CD4-positive, alpha-beta T cell treated with Interleukin-10 for 1 hour (primary cell): ENCODE data around the gene ZNF598.

ENCODE experiments used
- DNase-seq: peaks from one replicate; pipeline ENCODE4 v3.0.0-alpha.2; 2020

Gene ZNF598

DNA sequence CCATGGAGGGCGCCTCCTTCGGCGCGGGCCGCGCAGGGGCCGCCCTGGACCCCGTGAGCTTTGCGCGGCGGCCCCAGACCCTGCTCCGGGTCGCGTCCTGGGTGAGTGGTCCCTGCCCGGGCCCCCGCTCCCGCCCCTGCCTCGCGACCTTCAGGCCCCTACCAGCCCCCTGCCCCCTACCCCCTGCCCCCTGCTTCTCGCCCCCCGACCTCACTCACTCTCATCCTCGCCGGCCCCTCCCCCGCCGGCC lies 19.6 kb downstream of the ZNF598 start:
- no peak for DNase-seq

DNA sequence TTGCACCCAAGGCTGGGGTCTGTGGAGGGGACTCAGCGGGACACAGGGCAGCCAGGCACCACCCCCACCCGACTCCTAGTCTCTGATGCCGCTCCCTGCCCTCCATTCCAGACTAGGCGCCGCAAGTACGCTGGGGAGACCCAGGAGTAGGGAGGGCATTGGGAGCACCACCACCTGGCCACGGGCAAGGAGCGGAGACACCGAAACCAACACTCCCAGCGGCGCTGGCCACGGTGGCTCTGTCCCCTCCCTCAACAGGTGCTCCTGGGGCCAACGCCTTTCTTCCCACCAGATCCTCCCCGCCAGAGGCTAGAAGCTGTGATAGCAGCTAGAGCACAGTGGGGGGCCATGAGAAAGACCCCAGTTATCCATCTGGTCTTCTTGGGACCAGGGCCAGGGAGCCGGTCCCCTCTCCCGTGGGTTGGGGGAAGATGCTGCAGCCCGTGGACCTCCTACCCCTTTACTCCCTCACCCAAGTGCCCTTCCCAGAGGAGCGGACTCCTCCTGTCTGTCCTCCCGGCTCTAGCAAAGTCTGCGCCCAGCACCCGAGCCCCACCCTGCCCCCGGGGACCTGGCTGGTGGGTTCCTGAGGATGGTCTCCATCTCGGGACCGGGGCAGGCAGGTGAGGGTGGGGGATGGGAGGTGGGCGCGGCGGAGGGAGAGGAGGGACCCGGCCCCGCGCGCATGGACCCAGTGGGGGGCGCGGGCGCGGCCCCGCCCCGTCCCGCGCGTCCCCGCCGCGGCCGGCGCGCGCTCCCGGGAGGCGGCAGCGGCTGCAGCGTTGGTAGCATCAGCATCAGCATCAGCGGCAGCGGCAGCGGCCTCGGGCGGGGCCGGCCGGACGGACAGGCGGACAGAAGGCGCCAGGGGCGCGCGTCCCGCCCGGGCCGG lies 20.2 kb downstream of the ZNF598 start, which contains the start of gene SYNGR3:
SYNGR3 (plus strand) TSS at position 762 of the 892 bp plus-strand sequence. CDS start 133 bp downstream, outside the sequence.
- peak; percentile 28 for DNase-seq

DNA sequence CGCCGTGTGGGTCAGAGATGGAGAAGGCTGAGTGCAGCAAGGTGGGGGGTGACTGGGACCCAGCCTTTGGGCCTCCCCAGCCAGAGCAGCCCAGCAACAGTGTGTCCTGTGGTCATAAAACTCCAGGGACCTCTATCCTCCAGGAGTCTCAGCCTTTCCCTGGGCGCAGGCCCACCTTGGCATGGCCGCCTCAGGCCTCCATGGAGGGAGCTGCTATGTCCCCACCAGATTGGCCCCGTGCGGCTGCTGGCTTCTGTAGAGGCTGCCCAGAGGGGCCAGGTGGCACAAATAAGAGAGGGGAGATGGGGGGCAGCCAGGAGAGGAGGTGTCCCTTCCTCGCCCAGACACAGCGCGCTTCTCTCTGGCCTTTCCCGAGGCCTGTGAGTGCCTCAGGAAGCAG lies 22.4 kb downstream of the ZNF598 start:
- no peak for DNase-seq

DNA sequence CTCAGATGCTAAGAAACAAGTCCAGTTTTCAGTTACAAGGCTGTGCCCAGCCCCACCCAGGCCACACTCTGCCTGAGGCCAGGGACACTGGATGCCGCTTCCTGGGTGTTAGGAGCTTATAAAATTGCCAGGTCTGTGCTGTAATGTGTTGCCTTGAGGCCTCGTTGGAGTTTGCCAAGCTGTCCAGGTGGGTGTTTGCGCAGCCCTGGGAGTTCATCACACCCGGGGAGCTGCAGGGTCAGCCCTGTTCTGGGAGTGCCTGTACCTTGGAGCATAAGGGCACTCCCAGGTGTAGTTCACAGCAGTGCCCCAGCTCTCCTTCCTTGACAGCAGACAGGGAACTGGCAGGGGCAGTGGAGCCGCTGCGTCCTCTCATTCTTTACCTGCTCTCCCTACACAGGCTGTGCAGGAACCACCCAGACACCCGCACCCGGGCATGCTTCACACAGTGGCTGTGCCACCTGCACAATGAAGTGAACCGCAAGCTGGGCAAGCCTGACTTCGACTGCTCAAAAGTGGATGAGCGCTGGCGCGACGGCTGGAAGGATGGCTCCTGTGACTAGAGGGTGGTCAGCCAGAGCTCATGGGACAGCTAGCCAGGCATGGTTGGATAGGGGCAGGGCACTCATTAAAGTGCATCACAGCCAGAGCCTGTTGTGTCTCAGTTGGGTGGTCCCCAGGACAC lies 24.0 kb downstream of the ZNF598 start:
- no peak for DNase-seq

DNA sequence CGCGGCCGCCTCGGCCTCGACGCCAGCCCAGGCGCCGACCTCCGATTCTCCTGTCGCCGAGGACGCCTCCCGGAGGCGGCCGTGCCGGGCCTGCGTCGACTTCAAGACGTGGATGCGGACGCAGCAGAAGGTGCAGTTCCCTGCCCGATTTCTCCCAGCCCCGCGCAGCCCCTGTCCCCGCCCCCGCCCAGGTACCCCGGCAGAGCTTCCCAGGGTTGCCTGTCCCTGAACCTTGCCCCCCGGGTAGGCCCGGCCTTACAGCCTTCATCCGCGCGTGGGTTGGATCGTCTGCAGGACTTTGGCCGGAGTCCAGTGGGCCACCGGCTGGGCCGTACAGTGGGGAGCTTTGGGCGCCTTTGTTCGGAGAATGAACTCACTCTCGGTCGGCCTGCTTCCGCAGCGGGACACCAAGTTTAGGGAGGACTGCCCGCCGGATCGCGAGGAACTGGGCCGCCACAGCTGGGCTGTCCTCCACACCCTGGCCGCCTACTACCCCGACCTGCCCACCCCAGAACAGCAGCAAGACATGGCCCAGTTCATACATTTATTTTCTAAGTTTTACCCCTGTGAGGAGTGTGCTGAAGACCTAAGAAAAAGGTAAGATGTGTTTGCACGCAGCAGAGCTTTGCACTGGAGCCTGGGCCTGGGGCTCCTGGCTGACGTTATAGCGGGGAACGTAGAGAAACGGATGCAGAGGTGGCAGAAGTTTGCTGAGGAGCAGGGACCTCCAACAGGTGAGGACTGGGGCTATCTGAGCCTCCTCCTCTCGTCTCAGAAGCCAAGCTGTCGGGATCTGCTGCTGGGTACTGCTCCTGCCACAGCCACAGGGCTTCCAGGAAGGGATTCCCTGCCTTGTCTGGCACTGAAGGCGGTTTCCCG lies 25.0 kb downstream of the ZNF598 start:
- no peak for DNase-seq

DNA sequence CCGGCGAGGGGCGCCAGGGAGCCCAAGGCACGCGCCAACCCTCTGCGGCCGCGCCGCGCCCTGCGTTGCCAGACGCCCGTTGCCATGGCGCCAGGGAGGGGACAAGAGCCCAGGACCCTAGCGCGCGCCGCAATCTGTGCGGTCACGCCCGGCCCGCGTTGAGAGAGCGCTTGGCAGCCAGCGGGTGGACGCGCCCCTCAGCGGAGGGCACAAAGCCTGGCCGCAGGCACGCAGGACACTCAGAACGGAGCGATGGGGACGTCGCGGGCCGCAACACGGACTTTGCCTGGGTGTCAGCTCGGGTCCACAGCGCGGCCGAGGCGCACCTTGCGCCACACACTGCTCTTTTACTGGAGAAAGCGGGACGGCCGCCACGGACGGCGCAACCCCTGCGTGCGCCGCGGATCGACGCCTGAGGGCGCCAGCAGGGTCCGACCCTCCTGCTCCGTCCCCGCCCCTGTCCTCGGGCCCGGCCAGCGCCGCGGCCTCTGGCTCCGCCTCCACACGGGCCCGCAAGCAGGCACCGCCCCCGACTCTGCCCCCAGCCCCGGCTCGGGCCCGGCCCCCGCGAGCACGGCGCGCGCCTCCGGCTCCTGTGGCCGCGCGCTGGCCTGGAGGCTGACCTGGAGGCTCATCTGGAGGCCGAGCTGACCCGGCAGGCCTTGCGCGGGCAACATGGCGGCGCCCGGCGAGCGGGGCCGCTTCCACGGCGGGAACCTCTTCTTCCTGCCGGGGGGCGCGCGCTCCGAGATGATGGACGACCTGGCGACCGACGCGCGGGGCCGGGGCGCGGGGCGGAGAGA lies 25.9 kb downstream of the ZNF598 start, which contains the start of gene GFER:
GFER (plus strand) TSS at position 650 of the 803 bp plus-strand sequence; CDS start at position 676, 26 bp downstream.
- peak; percentile 83 for DNase-seq

DNA sequence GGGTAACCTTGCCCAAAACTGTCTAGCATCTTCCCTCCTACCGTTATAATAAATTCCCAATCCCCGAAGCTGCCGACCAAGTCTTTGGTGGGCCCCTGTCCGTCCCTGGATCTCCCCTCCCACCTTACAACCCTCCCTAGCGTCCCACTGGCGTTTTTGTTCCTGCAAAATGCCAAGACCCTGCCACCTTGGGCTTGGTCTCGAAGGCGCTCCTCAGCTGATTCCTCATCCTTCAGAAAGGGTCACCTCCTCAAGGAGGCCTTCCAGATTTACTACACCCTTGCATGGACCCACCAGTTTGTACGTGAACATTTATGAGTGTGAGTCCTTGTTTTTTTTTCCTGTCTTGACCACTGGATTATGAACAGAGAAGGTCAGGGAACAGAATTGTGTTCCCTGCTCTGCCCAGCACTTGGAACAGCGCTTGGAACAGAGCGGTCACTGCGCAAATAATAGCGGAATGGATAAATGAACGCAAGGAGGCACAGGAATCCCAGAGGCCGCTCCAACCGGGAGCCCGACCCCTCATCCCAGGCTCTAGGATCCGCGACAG lies 26.6 kb downstream of the ZNF598 start:
- no peak for DNase-seq

DNA sequence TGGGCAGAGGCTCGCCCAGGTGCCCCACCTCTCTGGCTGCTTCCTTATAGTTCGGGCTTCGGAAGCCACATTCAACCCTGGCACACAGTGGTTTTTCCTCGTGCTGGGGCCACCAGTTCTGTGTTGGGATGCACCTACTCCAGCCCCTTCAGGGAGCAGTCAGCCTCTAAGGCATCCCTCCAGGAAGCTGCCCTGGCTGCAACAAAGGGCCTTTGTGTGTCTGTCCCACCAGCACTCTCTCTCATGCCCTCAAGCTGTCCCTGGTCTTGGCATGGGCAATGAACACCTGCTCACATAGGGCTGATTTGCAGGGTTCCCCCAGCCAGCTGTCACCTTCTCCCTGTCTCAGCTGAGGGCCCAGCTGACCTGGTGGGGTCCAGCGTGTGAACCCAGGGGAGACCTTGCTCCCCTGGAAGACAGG lies 27.6 kb downstream of the ZNF598 start:
- no peak for DNase-seq

DNA sequence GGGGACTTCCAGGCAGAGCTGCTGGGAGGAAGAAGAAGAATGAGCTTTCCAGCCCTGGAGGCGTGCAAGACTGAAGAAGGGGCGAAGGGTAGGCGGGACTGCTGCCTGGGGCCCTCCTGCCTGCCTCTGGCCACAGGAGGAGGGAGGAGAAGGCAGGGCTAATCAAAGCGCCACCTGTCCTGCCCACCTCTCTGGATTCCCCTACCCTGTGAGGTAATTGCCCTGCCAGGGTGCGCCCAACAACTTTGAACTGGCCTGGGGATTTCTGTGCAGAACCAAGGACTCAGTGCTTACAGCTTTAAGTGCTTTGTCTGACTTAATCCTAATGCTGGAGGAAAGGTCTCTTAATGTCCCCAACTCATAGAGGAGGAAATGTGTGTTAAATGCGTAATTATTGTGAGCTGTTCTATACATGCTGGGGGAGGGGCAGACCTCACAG lies 28.2 kb downstream of the ZNF598 start, which contains the start of gene NOXO1:
NOXO1 (minus strand) TSS at position 72 of the 439 bp plus-strand sequence. CDS start 290 bp downstream, outside the sequence.
- no peak for DNase-seq

DNA sequence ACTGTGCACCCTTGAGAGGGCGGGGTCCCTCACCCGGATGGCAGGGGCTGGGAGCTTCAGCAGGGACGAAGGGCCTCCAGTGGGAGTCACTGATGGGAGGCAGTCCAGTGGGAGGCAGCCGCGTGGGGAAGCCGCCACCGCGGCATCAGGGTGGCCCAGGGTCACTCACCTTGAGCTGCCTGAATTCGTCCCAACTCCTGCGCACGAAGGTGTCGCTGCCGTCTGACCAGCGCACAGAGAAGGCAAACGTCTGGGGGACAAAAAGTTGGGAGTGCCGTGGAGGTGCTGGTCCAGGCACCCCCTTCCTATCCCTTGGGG lies 28.9 kb downstream of the ZNF598 start:
- DNase-seq, result no peak

DNA sequence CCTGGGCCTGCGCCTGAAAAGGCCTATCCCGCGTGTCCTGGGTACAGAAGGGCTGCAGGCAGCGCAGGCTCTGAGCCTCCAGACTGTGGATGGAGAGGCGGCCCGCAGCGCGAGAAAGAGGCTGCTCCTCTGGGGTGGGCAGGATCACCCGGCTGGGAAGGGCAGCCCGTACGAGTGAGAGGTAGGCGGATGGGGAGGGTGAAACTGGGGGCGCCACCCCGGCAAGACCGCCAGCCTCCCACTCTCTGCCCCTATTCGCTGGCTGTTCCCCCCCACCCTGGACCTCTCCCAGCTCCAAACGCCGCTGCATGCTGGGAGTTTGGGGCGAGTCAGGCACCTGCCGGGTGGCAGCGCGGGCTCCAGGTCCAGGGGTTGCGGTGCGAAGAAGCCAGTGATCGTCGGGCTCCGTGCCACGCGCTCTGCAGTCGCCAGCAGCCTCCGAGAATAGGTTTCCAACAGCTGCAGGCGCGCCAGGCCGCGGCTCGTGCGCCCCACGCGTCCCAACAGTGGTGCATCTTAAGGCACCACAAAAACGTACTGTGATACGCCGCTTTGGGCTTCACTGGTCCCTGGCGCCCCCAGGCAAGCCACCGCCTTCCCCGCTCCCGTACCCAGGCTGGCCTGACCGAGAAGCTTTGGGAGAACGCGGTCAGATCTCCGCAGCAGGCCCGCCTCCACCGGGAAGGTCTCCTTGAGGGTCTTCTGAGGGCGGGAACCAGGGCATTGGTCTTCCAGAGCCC lies 29.4 kb downstream of the ZNF598 start:
- no peak for DNase-seq

DNA sequence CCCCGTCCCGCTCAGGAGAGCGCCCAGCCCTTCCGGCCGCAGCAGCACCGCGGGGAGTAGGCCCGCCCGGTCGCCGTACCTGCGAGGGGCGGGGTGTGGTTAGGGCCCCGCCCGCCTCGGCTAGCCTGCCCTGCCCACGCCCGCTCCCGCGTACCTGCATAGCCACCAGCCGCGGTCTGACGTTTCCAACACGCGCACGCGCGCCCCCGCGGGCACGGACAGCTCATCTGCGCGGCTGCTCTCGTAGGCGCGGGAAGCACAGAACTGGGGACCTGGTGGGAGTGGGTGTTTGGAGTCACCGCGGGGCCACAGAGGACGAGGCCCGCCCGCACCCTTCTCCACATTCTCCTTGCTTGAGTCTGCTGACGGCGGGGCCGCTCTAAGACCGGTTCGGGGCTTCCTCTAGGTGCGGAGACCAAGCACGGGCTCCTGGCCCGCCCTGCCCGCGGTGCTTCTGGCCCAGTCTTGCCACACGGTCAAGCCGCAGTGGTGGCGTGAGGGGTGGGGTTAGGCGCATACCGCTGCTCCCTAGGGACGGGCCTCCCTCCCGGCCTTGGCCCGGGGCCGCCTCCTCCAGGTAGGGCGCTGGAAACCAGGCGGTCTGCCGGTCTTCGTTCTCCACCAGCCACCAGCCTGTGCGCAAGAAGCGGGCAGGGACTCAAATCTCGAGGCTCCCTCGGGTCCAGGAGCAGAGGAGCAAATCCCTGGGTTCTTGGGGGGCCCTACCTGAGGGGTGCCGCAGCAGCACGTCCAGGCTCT lies 30.2 kb downstream of the ZNF598 start:
- peak; percentile 54 for DNase-seq

DNA sequence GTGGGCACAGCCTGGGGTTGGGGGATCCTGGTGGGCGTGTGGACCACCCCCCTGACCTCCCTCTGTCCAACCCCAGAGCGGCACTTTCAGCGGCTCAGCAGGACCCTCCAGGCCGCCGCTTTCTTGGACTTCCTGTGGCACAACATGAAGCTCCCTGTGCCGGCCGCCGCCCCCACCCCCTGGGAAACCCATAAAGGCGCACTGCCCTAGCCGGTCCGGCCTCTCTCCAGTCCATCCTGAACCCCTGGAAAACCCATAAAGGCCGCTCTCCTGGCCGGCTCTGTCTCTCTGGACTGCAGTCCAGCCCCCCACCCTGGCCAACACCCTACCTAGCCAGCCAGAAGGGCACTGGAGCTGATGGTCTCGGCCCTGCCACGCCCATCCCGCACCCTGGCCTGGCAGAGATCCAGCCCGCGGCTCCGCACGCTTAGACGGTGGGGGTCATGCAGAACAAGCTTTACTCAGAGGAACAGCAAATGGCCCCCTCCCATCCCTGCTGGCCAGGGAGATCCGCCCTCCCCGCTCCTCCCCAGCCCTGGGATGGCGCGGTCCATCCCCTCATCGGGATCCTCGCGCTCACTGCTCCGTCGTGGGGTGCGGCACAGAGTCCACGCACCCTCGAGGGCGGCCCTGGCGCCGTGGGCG lies 31.0 kb downstream of the ZNF598 start:
- no peak for DNase-seq

DNA sequence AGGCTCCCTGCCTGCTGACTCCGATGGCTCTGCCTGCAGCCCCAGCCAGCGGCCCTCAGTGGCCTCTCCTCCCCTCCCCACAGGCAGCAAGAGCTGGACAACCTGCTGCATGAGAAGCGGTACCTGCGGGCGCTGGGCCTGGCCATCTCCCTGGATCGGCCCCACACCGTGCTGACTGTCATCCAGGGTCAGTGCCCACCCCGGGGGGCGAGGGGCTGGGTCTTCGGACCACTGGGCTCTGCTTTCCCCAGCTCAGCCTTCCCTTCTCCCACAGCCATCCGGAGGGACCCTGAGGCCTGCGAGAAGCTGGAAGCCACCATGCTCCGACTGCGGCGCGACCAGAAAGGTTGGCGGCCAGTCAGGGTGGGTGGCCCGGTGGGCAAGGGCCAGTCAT lies 31.7 kb downstream of the ZNF598 start:
- no peak for DNase-seq

DNA sequence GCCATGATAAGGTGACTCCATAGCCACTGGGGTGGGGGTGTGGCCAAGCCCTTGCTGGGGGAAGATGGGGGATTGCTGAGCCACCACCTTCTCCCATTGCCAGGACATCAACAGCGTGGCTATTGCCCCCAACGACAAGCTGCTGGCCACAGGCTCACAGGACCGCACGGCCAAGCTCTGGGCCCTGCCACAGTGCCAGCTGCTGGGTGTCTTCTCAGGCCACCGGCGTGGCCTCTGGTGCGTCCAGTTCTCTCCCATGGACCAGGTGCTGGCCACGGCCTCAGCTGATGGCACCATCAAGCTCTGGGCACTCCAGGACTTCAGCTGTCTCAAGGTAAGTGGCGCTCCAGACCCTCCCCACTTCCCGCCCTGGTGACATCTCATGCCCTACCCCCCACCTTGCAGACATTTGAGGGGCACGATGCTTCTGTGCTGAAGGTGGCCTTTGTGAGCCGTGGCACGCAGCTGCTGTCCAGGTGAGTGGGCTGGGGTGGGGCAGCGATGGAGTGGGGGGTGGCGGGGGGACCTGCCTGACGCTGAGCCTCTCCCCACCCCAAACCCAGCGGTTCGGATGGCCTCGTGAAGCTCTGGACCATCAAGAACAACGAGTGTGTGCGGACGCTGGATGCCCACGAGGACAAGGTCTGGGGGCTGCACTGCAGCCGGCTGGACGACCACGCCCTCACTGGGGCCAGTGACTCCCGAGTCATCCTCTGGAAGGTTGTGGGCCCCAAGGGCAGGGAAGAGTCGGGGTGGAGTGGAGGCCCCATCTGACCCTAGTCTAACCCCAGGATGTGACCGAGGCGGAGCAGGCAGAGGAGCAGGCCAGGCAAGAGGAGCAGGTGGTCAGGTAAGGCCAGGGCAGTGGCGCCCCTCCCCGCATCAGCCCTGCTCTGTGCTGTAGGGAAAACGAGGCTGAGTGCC lies 32.4 kb downstream of the ZNF598 start:
- no peak for DNase-seq

DNA sequence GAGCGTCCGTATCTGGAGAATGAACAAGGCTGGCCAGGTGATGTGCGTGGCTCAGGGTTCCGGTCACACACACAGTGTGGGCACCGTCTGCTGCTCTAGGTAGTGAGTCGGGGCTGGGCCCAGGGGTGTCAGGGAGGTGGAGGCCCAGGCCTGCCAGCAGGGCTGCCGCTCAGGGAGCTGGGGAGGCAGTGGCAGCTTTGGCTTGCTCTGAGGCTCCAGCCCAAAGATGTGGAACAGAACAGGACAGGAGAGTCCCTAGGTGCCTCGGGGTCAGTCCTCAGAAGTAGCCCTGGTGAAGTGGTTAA lies 33.5 kb downstream of the ZNF598 start:
- DNase-seq, result no peak

DNA sequence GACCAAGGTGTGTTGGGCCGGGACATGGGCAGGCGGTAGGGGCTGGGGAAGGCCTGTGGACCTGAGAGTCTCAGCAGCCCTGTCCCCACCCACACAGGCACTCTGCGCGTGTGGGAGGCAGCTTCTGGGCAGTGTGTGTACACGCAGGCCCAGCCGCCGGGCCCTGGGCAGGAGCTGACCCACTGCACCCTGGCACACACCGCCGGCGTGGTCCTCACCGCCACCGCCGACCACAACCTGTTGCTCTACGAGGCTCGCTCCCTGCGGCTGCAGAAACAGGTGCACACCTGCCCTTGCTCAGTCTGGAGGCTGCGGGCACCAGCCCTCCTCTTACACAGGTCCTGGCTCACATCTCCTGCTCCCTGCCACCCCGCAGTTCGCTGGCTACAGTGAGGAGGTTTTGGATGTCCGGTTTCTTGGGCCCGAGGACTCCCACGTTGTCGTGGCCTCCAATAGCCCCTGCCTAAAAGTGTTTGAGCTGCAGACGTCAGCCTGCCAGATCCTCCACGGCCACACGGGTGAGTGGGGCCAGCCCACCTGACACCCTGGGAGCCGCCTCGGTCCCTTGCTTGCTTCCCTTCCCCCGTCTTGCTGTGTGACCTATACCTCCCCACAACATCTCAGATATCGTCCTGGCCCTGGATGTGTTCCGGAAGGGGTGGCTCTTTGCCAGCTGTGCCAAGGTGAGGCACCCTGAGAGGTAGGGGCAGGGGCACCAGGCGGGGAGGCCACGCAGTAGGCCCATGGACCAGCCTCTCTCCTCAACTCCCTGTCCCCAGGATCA lies 34.0 kb downstream of the ZNF598 start:
- no peak for DNase-seq
